Parathyroid adenoma (tissue), 2 donors: ENCODE results near the gene HOXC10.

Experiments used
- H2AFZ ChIP-seq: fragments of 300-600 bp; sonication (generic); one replicate; pipeline ENCODE4 v1.7.0; 2017; ENCODE audit warnings: antibody characterized with exemption, mild to moderate bottlenecking
- H3K27ac ChIP-seq: fragments of 300-600 bp; sonication (generic); one replicate; pipeline ENCODE4 v1.7.0; 2017
- H3K27me3 ChIP-seq: fragments of 300-600 bp; sonication (generic); one replicate; pipeline ENCODE4 v1.7.0; 2017; ENCODE audit warnings: low read length; ENCODE audit not compliant: control insufficient read depth, insufficient read depth
- H3K36me3 ChIP-seq: fragments of 300-600 bp; sonication (generic); one replicate; pipeline ENCODE4 v1.7.0; 2017; ENCODE audit warnings: low read length; ENCODE audit not compliant: control insufficient read depth, insufficient read depth
- H3K4me1 ChIP-seq: fragments of 300-600 bp; sonication (generic); one replicate; pipeline ENCODE4 v1.7.0; 2017; ENCODE audit warnings: control low read depth
- H3K4me2 ChIP-seq: fragments of 300-600 bp; sonication (generic); one replicate; pipeline ENCODE4 v1.7.0; 2017; ENCODE audit warnings: low read length
- H3K4me3 ChIP-seq: fragments of 300-600 bp; sonication (generic); one replicate; pipeline ENCODE4 v1.7.0; 2017; ENCODE audit warnings: low read depth, low read length
- H3K79me2 ChIP-seq: fragments of 300-600 bp; sonication (generic); one replicate; pipeline ENCODE4 v1.7.0; 2017; ENCODE audit warnings: control low read depth
- H3K9ac ChIP-seq: fragments of 300-600 bp; sonication (generic); one replicate; pipeline ENCODE4 v1.7.0; 2017; ENCODE audit warnings: mild to moderate bottlenecking
- H3K9me3 ChIP-seq: fragments of 300-600 bp; sonication (generic); one replicate; pipeline ENCODE4 v1.7.0; 2017; ENCODE audit warnings: low read length; ENCODE audit not compliant: control insufficient read depth
- CTCF ChIP-seq: fragments of 300-600 bp; sonication (generic); IDR thresholded peaks from one replicate; pipeline ENCODE4 v1.7.0; 2017; ENCODE audit warnings: antibody characterized with exemption, mild to moderate bottlenecking
- donor health status: primary hyperparathyroidism.

HOXC10 gene

GRCh38 chr12:53999559-54000115 lies 14.7 kb downstream of the HOXC10 start:
- Histone ChIP-seq H3K36me3 (no peaks in the 10 kb centered on the region), H2AFZ (no peak overlapping the region), H3K4me1 (no peaks in the 10 kb centered on the region), H3K79me2 (no peaks in the 10 kb centered on the region), H3K9me3 (no peaks in the 10 kb centered on the region), H3K4me2 (no peak overlapping the region), H3K27ac (no peak overlapping the region), H3K9ac (no peak overlapping the region), H3K27me3 (peaks cover 39% of the 10 kb centered on the region), H3K4me3 (peak overlapping the region; percentile 36)
- no peak for TF ChIP-seq CTCF

GRCh38 chr12:54000116-54001114 lies 15.5 kb downstream of the HOXC10 start, which contains the start of gene HOXC9:
Gene HOXC9 (plus strand): TSS chr12:54000161. CDS start chr12:54000189, 28 bp downstream.
- no peaks in the 10 kb centered on the region for H3K4me1 ChIP-seq
- H3K4me3 ChIP-seq = peak within 1 kb of the TSS; percentile 36
- H3K9ac ChIP-seq = no peak within 1 kb of the TSS
- H3K4me2 ChIP-seq = peak within 1 kb of the TSS; percentile 36
- H3K79me2 ChIP-seq = no peaks in the 10 kb centered on the region
- no peak within 1 kb of the TSS for H3K27ac ChIP-seq
- TF ChIP-seq CTCF = no peak
- H3K27me3 ChIP-seq = peaks cover 38% of the 10 kb centered on the region
- H3K36me3 ChIP-seq = no peaks in the 10 kb centered on the region
- H3K9me3 ChIP-seq = no peaks in the 10 kb centered on the region
- peak within 1 kb of the TSS; percentile 42 for H2AFZ ChIP-seq

- peaks cover 36% of the 10 kb centered on the region for H3K27me3 ChIP-seq
- H2AFZ ChIP-seq = no peak overlapping the region
- TF ChIP-seq CTCF = no peak
- H3K4me1 ChIP-seq = peaks cover 3% of the 10 kb centered on the region
- no peaks in the 10 kb centered on the region for H3K79me2 ChIP-seq
- no peaks in the 10 kb centered on the region for H3K9me3 ChIP-seq
- no peak overlapping the region for H3K4me3 ChIP-seq
- no peak overlapping the region for H3K4me2 ChIP-seq
- H3K9ac ChIP-seq = no peak overlapping the region
- no peaks in the 10 kb centered on the region for H3K36me3 ChIP-seq
- no peak overlapping the region for H3K27ac ChIP-seq
These were observed 16.6 kb downstream of the HOXC10 start for GRCh38 chr12:54001283-54002187.

GRCh38 chr12:54002278-54002914 lies 17.4 kb downstream of the HOXC10 start:
- no peak overlapping the region for H3K4me3 ChIP-seq

More at GRCh38 chr12:54002278-54002914, 17.4 kb downstream of the HOXC10 start:
- no peak overlapping the region for H3K4me2 ChIP-seq
- no peak overlapping the region for H3K27ac ChIP-seq
- no peaks in the 10 kb centered on the region for H3K79me2 ChIP-seq
- TF ChIP-seq CTCF = no peak
- H3K4me1 ChIP-seq = peaks cover 3% of the 10 kb centered on the region
- no peak overlapping the region for H3K9ac ChIP-seq
- peaks cover 28% of the 10 kb centered on the region for H3K27me3 ChIP-seq
- H3K36me3 ChIP-seq = no peaks in the 10 kb centered on the region
- H3K9me3 ChIP-seq = no peaks in the 10 kb centered on the region
- no peak overlapping the region for H2AFZ ChIP-seq
